Activated T-cell treated with anti-CD3 and anti-CD28 coated beads, Interleukin-2, amount 50 U/mL, for 24 hours (primary cell): Measurements from ENCODE around the gene NNT.
A peak's percentile ranks its signal among the peaks of the same experiment; 100 is the strongest.
"Not testable (repeated sequence)": the region's sequence is repeated elsewhere in the genome, so short reads cannot be mapped to it uniquely, and the experiment has no call there.

Experiments
- DNase-seq: peaks from one replicate; pipeline ENCODE4 v3.0.0-alpha.2; 2020
- H3K27ac Mint-ChIP-seq: 2 replicates; pipeline ENCODE4 v1.8.0; 2020; ENCODE audit warnings: mild to moderate bottlenecking, mixed read lengths
- H3K27me3 Mint-ChIP-seq: 2 replicates; pipeline ENCODE4 v1.8.0; 2020; ENCODE audit warnings: mixed read lengths
- H3K36me3 Mint-ChIP-seq: 2 replicates; pipeline ENCODE4 v1.8.0; 2020; ENCODE audit warnings: low read depth, mixed read lengths
- H3K4me1 Mint-ChIP-seq: 2 replicates; pipeline ENCODE4 v1.8.0; 2020; ENCODE audit warnings: low read depth, mixed read lengths
- H3K4me3 Mint-ChIP-seq: 2 replicates; pipeline ENCODE4 v1.8.0; 2020; ENCODE audit warnings: mild to moderate bottlenecking, moderate library complexity, mixed read lengths
- H3K9me3 Mint-ChIP-seq: 2 replicates; pipeline ENCODE4 v1.8.0; 2020; ENCODE audit warnings: mixed read lengths

NNT gene

GRCh38 chr5:43683884-43684471 is 81.0 kb downstream of the NNT start:
- Mint-ChIP-seq H3K36me3 (peaks cover 75% of the 10 kb centered on the region), H3K27ac (peak overlapping the region; percentile 34), H3K4me1 (peaks cover 8% of the 10 kb centered on the region), H3K9me3 (peaks cover 8% of the 10 kb centered on the region), H3K27me3 (no peaks in the 10 kb centered on the region), H3K4me3 (no peak overlapping the region)
- DNase-seq: no peak

GRCh38 chr5:43685252-43685950 is 82.4 kb downstream of the NNT start:
- peaks cover 13% of the 10 kb centered on the region for H3K4me1 Mint-ChIP-seq
- peaks cover 13% of the 10 kb centered on the region for H3K9me3 Mint-ChIP-seq
- H3K36me3 Mint-ChIP-seq: peaks cover 85% of the 10 kb centered on the region
- no peak for DNase-seq
- no peaks in the 10 kb centered on the region for H3K27me3 Mint-ChIP-seq
- no peak overlapping the region for H3K27ac Mint-ChIP-seq
- no peak overlapping the region for H3K4me3 Mint-ChIP-seq

GRCh38 chr5:43687275-43687674 is 84.3 kb downstream of the NNT start:
- Mint-ChIP-seq H3K9me3 (peaks cover 13% of the 10 kb centered on the region), H3K4me3 (no peak overlapping the region), H3K4me1 (peaks cover 15% of the 10 kb centered on the region), H3K36me3 (peaks cover 85% of the 10 kb centered on the region), H3K27ac (no peak overlapping the region), H3K27me3 (no peaks in the 10 kb centered on the region)
- no peak for DNase-seq

- Mint-ChIP-seq H3K36me3 (peaks cover 85% of the 10 kb centered on the region), H3K27ac (no peak overlapping the region), H3K9me3 (peaks cover 32% of the 10 kb centered on the region), H3K4me1 (peaks cover 10% of the 10 kb centered on the region), H3K27me3 (no peaks in the 10 kb centered on the region), H3K4me3 (no peak overlapping the region)
- no peak for DNase-seq
Measured at GRCh38 chr5:43691275-43691674, 88.3 kb downstream of the NNT start.

- H3K36me3 Mint-ChIP-seq: peaks cover 89% of the 10 kb centered on the region
- no peaks in the 10 kb centered on the region for H3K27me3 Mint-ChIP-seq
- no peak overlapping the region for H3K4me3 Mint-ChIP-seq
- no peak overlapping the region for H3K27ac Mint-ChIP-seq
- H3K9me3 Mint-ChIP-seq: peaks cover 32% of the 10 kb centered on the region
- H3K4me1 Mint-ChIP-seq: peaks cover 10% of the 10 kb centered on the region
- DNase-seq: no peak
Measured at GRCh38 chr5:43691893-43692292, 88.9 kb downstream of the NNT start.

GRCh38 chr5:43693411-43693810 is 90.4 kb downstream of the NNT start:
- no peak overlapping the region for H3K4me3 Mint-ChIP-seq
- no peak for DNase-seq
- H3K4me1 Mint-ChIP-seq: peaks cover 14% of the 10 kb centered on the region
- H3K27me3 Mint-ChIP-seq: no peaks in the 10 kb centered on the region
- no peak overlapping the region for H3K27ac Mint-ChIP-seq
- H3K9me3 Mint-ChIP-seq: peaks cover 30% of the 10 kb centered on the region
- peaks cover 86% of the 10 kb centered on the region for H3K36me3 Mint-ChIP-seq

- H3K36me3 Mint-ChIP-seq: peaks cover 83% of the 10 kb centered on the region
- H3K27ac Mint-ChIP-seq: no peak overlapping the region
- peaks cover 14% of the 10 kb centered on the region for H3K4me1 Mint-ChIP-seq
- H3K27me3 Mint-ChIP-seq: no peaks in the 10 kb centered on the region
- no peak for DNase-seq
- no peak overlapping the region for H3K4me3 Mint-ChIP-seq
- H3K9me3 Mint-ChIP-seq: peaks cover 24% of the 10 kb centered on the region
Measured at GRCh38 chr5:43694027-43694426, 91.0 kb downstream of the NNT start.

GRCh38 chr5:43696444-43696843 is 93.5 kb downstream of the NNT start:
- H3K4me3 Mint-ChIP-seq, H3K4me1 Mint-ChIP-seq, H3K27ac Mint-ChIP-seq, H3K27me3 Mint-ChIP-seq, DNase-seq: not testable (repeated sequence)
- Mint-ChIP-seq H3K36me3 (peaks cover 82% of the 10 kb centered on the region), H3K9me3 (peaks cover 19% of the 10 kb centered on the region)

- no peak overlapping the region for H3K4me3 Mint-ChIP-seq
Measured at GRCh38 chr5:43699910-43700309, 96.9 kb downstream of the NNT start.

GRCh38 chr5:43700601-43701000 is 97.6 kb downstream of the NNT start:
- Mint-ChIP-seq H3K4me3 (no peak overlapping the region), H3K27me3 (no peaks in the 10 kb centered on the region), H3K36me3 (peaks cover 86% of the 10 kb centered on the region), H3K9me3 (peaks cover 10% of the 10 kb centered on the region), H3K4me1 (peaks cover 4% of the 10 kb centered on the region), H3K27ac (no peak overlapping the region)
- no peak for DNase-seq

More at GRCh38 chr5:43699910-43700309, 96.9 kb downstream of the NNT start:
- no peak for DNase-seq
- Mint-ChIP-seq H3K4me1 (peaks cover 4% of the 10 kb centered on the region), H3K36me3 (peaks cover 86% of the 10 kb centered on the region), H3K9me3 (peaks cover 11% of the 10 kb centered on the region), H3K27ac (no peak overlapping the region), H3K27me3 (no peaks in the 10 kb centered on the region)

GRCh38 chr5:43701227-43701626 is 98.2 kb downstream of the NNT start:
- H3K36me3 Mint-ChIP-seq: peaks cover 82% of the 10 kb centered on the region
- no peaks in the 10 kb centered on the region for H3K27me3 Mint-ChIP-seq

GRCh38 chr5:43702293-43702692 is 99.3 kb downstream of the NNT start:
- peaks cover 76% of the 10 kb centered on the region for H3K36me3 Mint-ChIP-seq
- H3K9me3 Mint-ChIP-seq: peaks cover 7% of the 10 kb centered on the region
- H3K4me3 Mint-ChIP-seq: no peak overlapping the region
- peaks cover 3% of the 10 kb centered on the region for H3K4me1 Mint-ChIP-seq
- no peaks in the 10 kb centered on the region for H3K27me3 Mint-ChIP-seq
- no peak overlapping the region for H3K27ac Mint-ChIP-seq
- DNase-seq: no peak

More at GRCh38 chr5:43701227-43701626, 98.2 kb downstream of the NNT start:
- no peak overlapping the region for H3K4me3 Mint-ChIP-seq
- H3K27ac Mint-ChIP-seq: no peak overlapping the region
- no peak for DNase-seq
- peaks cover 4% of the 10 kb centered on the region for H3K4me1 Mint-ChIP-seq
- peaks cover 7% of the 10 kb centered on the region for H3K9me3 Mint-ChIP-seq

- H3K27me3 Mint-ChIP-seq: no peaks in the 10 kb centered on the region
- H3K36me3 Mint-ChIP-seq: peaks cover 74% of the 10 kb centered on the region
- H3K4me1 Mint-ChIP-seq: no peaks in the 10 kb centered on the region
- H3K9me3 Mint-ChIP-seq: peaks cover 7% of the 10 kb centered on the region
- H3K4me3 Mint-ChIP-seq: no peak overlapping the region
- no peak overlapping the region for H3K27ac Mint-ChIP-seq
- no peak for DNase-seq
Measured at GRCh38 chr5:43702815-43703214, 99.8 kb downstream of the NNT start.

- no peaks in the 10 kb centered on the region for H3K27me3 Mint-ChIP-seq
- H3K36me3 Mint-ChIP-seq: peaks cover 71% of the 10 kb centered on the region
Measured at GRCh38 chr5:43704243-43704642, 101.3 kb downstream of the NNT start.

GRCh38 chr5:43706576-43706975 is 103.6 kb downstream of the NNT start:
- not testable (repeated sequence) for H3K27ac Mint-ChIP-seq, H3K4me1 Mint-ChIP-seq, H3K9me3 Mint-ChIP-seq, H3K4me3 Mint-ChIP-seq, DNase-seq, H3K27me3 Mint-ChIP-seq
- peaks cover 51% of the 10 kb centered on the region for H3K36me3 Mint-ChIP-seq

More at GRCh38 chr5:43704243-43704642, 101.3 kb downstream of the NNT start:
- no peaks in the 10 kb centered on the region for H3K4me1 Mint-ChIP-seq
- H3K27ac Mint-ChIP-seq: no peak overlapping the region
- H3K9me3 Mint-ChIP-seq: peaks cover 7% of the 10 kb centered on the region
- no peak overlapping the region for H3K4me3 Mint-ChIP-seq
- DNase-seq: no peak
